A673 (cell line): ENCODE results near the gene SPINK2.

Experiments used
- EZH2 ChIP-seq: fragments of 200-600 bp; sonication (generic); IDR thresholded peaks from 2 replicates; pipeline ENCODE4 v1.6.1; 2017; ENCODE audit warnings: borderline replicate concordance, low read depth, mild to moderate bottlenecking, mixed read lengths, antibody characterized with exemption, low read length; ENCODE audit not compliant: poor library complexity, severe bottlenecking
- TF ChIP-seq, protein P1 (sequence below): fragments of 300-800, 200-600 bp; sonication (generic); conservative IDR thresholded peaks from 2 replicates; pipeline ENCODE4 v1.5.1; 2017; ENCODE audit warnings: low read depth, mild to moderate bottlenecking, antibody characterized with exemption, low read length, moderate library complexity, mixed read lengths

DNA sequence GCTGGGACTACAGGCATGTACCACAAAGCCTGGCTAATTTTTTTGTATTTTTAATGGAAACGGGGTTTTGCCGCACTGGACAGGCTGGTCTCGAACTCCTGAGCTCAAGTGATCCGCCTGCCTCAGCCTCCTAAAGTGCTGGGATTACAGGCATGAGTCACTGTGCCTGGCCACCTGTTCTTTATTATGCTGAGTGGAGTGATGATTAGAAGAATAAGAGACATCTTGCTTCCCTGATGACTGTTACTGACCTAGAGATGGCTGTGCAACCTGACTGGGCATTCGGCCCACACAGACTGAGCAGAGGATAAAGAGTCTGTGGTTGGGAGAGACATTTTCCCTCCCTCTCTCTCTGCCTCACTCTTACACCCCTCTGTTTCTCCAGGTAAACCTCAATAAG, 56.7 kb downstream of the SPINK2 start:
- TF ChIP-seq EZH2 = no peak
- TF ChIP-seq, protein P1, sequence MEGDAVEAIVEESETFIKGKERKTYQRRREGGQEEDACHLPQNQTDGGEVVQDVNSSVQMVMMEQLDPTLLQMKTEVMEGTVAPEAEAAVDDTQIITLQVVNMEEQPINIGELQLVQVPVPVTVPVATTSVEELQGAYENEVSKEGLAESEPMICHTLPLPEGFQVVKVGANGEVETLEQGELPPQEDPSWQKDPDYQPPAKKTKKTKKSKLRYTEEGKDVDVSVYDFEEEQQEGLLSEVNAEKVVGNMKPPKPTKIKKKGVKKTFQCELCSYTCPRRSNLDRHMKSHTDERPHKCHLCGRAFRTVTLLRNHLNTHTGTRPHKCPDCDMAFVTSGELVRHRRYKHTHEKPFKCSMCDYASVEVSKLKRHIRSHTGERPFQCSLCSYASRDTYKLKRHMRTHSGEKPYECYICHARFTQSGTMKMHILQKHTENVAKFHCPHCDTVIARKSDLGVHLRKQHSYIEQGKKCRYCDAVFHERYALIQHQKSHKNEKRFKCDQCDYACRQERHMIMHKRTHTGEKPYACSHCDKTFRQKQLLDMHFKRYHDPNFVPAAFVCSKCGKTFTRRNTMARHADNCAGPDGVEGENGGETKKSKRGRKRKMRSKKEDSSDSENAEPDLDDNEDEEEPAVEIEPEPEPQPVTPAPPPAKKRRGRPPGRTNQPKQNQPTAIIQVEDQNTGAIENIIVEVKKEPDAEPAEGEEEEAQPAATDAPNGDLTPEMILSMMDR = no peak
